A172 (cell line): ENCODE data around the gene CD52. TPM values are rescaled to one million over a fixed set of nuclear protein-coding genes. Genes with fewer than 3 reads are reported as not detected.
A peak's percentile ranks its signal among the peaks of the same experiment; 100 is the strongest.

Experiments
- DNase-seq: peaks from one replicate; pipeline ENCODE4 v3.0.0-alpha.2; 2015; ENCODE audit warnings: low spot score
- total RNA-seq: library from RNA; depleted of rRNA; stranded (reverse); fragments of >200 nt; shearing (Covaris generic); gene quantifications from 2 replicates; pipeline ENCODE4 v1.2.3, GENCODE V29; 2014; rRNA removed

CD52 gene
- total RNA-seq, 1 experiment from 2014 or later, result not detected

- no peak for DNase-seq
These were observed 38.3 kb downstream of the CD52 start for GRCh38 chr1:26356106-26356505.

DNA sequence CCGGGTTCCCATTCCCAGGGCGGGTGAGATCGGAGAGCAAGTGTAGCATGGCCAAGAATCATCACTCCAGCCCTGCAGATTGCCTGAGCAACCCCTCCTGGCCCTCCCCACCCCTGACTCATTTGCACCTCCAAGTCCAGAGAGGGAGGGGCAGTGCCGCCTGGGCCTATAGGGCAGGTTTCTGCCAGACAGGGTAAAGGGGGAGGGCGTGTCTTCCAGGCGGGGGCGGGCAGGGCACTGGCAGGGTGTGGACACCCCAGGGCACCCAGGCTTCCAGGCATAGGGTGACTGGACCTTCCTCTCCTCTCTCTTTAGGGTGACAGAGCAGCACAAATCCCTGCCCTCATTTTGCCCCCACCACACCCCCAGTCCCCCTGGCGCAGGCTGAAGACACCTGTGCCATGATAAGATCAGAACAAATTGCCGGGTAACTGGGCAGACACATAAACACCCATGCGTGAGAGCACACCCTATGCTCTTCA is 39.4 kb downstream of the CD52 start:
- DNase-seq, result peak; percentile 24

DNA sequence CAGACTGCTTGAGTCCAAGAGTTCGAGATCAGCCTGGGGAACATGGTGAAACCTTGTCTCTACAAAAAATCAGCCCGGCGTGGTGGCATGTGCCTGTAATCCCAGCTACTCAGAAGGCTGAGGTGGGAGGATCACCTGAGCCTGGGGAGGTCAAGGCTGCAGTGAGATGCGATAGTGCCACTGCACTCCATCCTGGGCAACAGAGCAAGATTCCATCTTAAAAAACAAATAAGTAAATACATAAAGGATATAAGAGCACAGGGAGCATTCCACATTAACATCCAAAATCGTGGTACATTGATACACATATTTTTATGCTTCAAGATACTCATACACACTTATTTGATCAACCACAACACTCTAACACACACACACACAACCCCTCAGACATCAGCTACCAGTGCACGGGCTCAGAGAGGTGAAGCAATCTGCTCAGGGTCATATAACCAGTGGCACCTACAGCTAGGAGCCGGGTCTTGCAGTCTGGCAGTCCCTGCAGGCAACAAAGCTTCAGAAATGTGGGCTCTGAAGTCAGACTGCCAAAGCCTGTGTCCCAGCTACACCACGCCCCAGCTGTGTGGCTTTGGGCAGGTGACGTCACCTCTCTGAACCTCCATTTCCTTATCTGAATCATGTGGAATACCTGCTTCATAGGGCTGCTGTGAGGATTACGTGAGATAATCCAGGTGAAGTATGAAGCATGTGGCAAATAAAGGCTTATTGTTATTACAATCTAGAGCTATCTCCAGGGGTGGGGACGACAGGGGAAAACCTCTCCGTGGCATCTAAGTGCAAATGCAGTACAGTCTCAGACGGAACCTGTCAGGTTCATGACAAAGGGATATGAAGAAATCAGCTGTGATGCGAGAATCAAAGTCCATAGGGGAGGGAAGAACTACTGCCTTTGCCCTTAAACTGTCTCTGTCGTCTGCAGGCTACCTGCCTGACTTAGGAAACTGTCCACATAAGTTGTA is 40.9 kb downstream of the CD52 start:
- DNase-seq, result peak; percentile 30

- DNase-seq, result no peak
These were observed 42.4 kb downstream of the CD52 start for GRCh38 chr1:26359981-26360806.

DNA sequence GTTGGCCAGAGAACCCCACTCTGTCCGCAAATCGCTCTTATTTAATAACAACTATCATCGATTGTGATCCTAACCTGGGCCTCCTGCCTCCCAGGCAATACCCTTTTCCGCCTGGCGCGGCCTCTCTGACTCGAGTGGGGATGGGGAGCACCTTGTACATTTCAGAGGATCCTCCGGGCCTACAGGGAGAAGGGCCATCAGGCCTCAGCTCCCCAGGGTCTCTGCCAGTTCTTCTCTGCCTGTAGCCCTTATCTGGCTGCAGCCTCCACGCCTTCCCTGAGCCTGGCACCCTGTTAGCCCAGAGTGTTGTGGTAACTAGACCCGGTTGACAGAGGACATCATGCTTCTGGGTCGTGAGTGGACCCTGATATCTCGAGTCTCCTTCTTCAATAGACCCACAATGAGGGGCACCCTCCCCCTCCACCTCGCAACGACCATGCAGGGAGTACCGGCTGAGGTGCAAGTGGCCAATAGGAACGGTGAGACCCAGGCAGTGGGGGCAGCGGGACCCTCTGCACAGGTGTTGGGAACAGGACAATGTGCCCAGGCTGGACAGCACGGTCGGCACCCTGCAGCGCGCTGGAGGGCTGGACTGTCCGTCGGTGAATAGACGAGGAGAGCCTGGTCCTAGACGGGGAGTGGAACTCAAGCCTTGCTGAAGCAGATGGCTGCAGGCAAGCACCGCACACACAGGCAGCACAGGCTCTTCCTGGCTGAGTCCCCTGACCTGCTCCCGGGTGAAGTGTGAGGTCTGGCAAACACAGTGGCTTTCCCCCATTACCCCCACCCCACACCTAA is 43.2 kb downstream of the CD52 start:
- no peak for DNase-seq

- no peak for DNase-seq
These were observed 43.9 kb downstream of the CD52 start for GRCh38 chr1:26361605-26362122.

GRCh38 chr1:26362331-26362730 is 44.6 kb downstream of the CD52 start:
- no peak for DNase-seq

- peak; percentile 55 for DNase-seq
These were observed 46.0 kb downstream of the CD52 start for GRCh38 chr1:26363549-26364448.

DNA sequence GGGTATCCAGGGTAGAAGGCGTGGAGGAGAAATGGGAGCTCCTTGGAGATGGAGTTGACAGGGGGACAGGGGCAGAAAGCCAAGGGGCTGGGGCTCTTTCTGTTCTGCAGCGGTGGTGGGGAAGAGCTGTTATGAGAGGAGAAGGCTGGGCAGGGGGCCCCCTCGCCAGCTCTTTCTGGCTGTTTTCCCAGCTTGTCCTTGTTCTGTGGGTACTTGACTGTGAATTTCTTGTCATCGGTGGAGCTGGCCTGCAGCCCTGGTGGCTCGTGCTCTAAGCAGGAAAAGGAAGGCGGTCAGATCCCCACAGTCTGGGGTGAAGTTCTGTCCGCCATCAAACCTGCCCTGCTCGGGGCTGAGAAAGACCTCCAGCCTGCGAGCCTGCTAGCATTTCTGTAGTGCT is 47.2 kb downstream of the CD52 start:
- no peak for DNase-seq

DNA sequence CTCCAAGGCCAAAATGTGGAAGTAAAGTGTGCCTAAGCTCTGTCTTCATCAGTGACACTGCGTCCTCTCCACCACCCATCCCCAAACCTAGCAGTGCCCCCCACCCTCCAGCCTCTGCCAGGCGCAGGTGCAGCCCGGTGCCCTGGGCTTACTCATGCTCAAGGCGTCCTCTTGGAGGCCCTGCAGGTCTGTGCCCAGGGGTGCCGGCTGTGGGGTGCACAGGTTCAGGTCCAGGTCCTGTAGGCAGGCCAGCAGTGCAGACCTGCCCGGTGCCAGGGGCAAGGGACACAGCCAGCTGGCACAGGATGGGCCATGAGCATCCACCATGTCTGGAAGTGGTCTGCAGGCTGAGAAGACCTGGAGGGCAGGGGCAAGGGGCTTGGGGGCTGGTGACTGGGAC is 49.7 kb downstream of the CD52 start:
- DNase-seq, result no peak

DNA sequence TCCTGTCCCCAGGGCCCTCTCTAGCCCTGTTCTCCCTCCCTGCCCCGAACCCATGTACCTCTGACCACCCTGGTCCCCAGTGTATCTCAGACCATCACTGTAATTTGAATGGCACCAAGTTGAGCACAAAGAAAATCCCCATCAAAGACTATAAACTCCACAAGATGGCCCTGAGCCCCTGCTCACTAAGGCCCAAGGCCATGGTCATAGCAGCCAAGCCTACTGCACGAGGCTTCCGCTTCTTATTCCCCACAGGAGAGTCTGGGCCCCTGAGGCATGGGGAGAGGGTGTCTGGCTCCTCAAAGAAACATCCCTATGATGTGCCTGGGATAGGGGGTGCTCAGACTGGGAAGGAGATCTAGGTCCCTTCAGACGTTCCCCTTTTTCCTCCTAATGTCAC is 50.2 kb downstream of the CD52 start:
- no peak for DNase-seq

DNA sequence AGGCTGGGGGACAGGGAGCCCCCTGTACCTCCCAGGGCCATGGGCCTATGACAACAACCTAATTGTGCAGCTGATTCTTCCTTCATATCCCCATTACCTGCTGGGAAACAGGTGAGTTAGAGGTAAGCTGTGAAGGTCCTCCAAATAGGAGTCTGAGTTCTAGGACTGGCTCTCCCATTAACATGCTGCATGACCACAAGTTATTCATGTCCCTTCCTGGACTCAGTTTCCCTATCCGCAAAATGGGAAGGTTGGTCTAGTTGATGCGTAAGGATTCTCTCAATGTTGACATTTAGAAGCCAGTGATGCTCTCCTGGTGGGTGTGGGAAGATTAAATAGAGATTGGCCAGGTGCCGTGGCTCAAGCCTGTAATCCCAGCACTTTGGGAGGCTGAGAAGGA is 50.7 kb downstream of the CD52 start:
- no peak for DNase-seq

Other genes starting within 250 kb of the CD52 start
- 4.4 and 6.1 TPM in 2 replicates for gene PDIK1L, start 206.1 kb upstream of the CD52 start, total RNA-seq
- 0.62 TPM in 1 of 2 replicates, not detected in the other for gene FAM110D, start 158.9 kb upstream of the CD52 start, total RNA-seq
- gene C1orf232, start 149.0 kb upstream of the CD52 start, total RNA-seq, result not detected in 2 replicates
- 12.9 and 18.1 TPM in 2 replicates for gene ZNF593, start 148.1 kb upstream of the CD52 start, total RNA-seq
- gene ZNF593OS, start 146.1 kb upstream of the CD52 start, total RNA-seq, result not detected in 2 replicates
- not detected in 2 replicates for gene CNKSR1, start 140.5 kb upstream of the CD52 start, total RNA-seq
- not detected in 2 replicates for gene CATSPER4, start 127.4 kb upstream of the CD52 start, total RNA-seq
- gene CEP85, start 83.8 kb upstream of the CD52 start, total RNA-seq, result 13.4 and 18.0 TPM in 2 replicates
- 71.8 and 77.5 TPM in 2 replicates for gene SH3BGRL3, start 37.9 kb upstream of the CD52 start, total RNA-seq
- 2.9 and 7.6 TPM in 2 replicates for gene UBXN11, start 11.3 kb upstream of the CD52 start, total RNA-seq
- 0.02 and 0.17 TPM in 2 replicates for gene CRYBG2, start 36.2 kb downstream of the CD52 start, total RNA-seq
- gene ZNF683, start 54.8 kb downstream of the CD52 start, total RNA-seq, result not detected in 2 replicates
- gene LIN28A, start 92.9 kb downstream of the CD52 start, total RNA-seq, result not detected in 2 replicates
- gene DHDDS, start 114.4 kb downstream of the CD52 start, total RNA-seq, result 36.1 and 61.3 TPM in 2 replicates
- 470 and 477 TPM in 2 replicates for gene HMGN2, start 154.5 kb downstream of the CD52 start, total RNA-seq
- gene RPS6KA1, start 211.8 kb downstream of the CD52 start, total RNA-seq, result 14.6 and 22.2 TPM in 2 replicates